K562 (cell line): ENCODE data around the gene MAP4. TPM values are rescaled to one million over a fixed set of nuclear protein-coding genes. Genes with fewer than 3 reads are reported as not detected.

ENCODE experiments used
- BRCA1 ChIP-seq, 2 experiments: fragments of 450-650 bp in 1 of 2; sonication (generic) in 1 of 2; formaldehyde crosslinking in 1 of 2; IDR thresholded peaks; 2 replicates each; pipeline versions ENCODE4 v1.5.0 to v1.6.1; 2017 to 2020; ENCODE audit warnings: mild to moderate bottlenecking in 1 of 2, missing genetic modification reagents in 1 of 2
- ERF ChIP-seq: fragments of 450-650 bp; formaldehyde crosslinking; IDR thresholded peaks from 2 replicates; pipeline ENCODE4 v1.4.0; 2020; ENCODE audit warnings: mild to moderate bottlenecking, mixed read lengths
- KAT2B ChIP-seq: IDR thresholded peaks from one replicate; pipeline ENCODE4 v1.6.1; 2012; ENCODE audit warnings: low read depth, mild to moderate bottlenecking, control low read depth, inconsistent platforms, low read length, moderate library complexity
- NR1H2 ChIP-seq: sonication (generic); formaldehyde crosslinking; IDR thresholded peaks from 2 replicates; pipeline ENCODE4 v1.4.0; 2020; ENCODE audit warnings: mild to moderate bottlenecking, missing genetic modification reagents
- NR2C2 ChIP-seq, 2 experiments: fragments of 200-800 bp in 1 of 2; sonication (Bioruptor generic) in 1 of 2; sonication (generic) in 1 of 2; formaldehyde crosslinking in 1 of 2; IDR thresholded peaks; 2 replicates each; pipeline versions ENCODE4 v1.6.1 to v1.8.0; 2016 to 2022; ENCODE audit warnings: mild to moderate bottlenecking in 1 of 2, missing compliant biosample characterization in 1 of 2, missing genetic modification characterization in 1 of 2, missing genetic modification reagents in 1 of 2
- SETDB1 ChIP-seq: IDR thresholded peaks from one replicate; pipeline ENCODE4 v1.6.1; 2012; ENCODE audit warnings: low read length, control low read depth, inconsistent platforms
- SLC30A9 ChIP-seq: fragments of 250-450 bp; sonication (Bioruptor Pico); IDR thresholded peaks from 2 replicates; pipeline ENCODE4 v1.8.0; 2022; ENCODE audit warnings: mild to moderate bottlenecking, moderate library complexity
- ZNF133 ChIP-seq: fragments of 250-450 bp; sonication (Bioruptor Pico); IDR thresholded peaks from 2 replicates; pipeline ENCODE4 v1.4.0; 2020; ENCODE audit warnings: mild to moderate bottlenecking
- polyA plus RNA-seq, 8 experiments: library from polyadenylated mRNA; depleted of rRNA in 4 of 8; stranded (reverse) in 5 of 8; unstranded in 3 of 8; fragments of >200 nt; fragmentation: Nextera tagmentation in 2 of 8; fragmentation: Illumina TruSeq in 1 of 8; extraction: Ambion mirVana in 2 of 8; extraction: Trizol in 1 of 8; gene quantifications; 2 replicates each; pipeline versions ENCODE4 v1.2.1 to v1.2.3, GENCODE V29; 2011 to 2014; ENCODE audit warnings: inconsistent platforms in 1 of 8, missing spikeins in 1 of 8
- total RNA-seq, 7 experiments: library from RNA; depleted of rRNA in 6 of 7; stranded (reverse); fragments of >200 nt in 6 of 7; fragmentation: Illumina TruSeq in 2 of 7; extraction: Trizol in 2 of 7; gene quantifications; 2 replicates each; pipeline versions ENCODE4 v1.2.1 to v1.2.3, GENCODE V29; 2011 to 2021; ENCODE audit warnings: low replicate concordance in 1 of 7
- TF ChIP-seq, protein P1 (sequence below), 2 experiments: fragments of 450-650 bp; IDR thresholded peaks; 2 replicates each; pipeline ENCODE4 v1.6.1; 2016; ENCODE audit warnings: mild to moderate bottlenecking in 2 of 2, borderline replicate concordance in 1 of 2, low read depth in 1 of 2, moderate library complexity in 1 of 2
- TF ChIP-seq, protein P2 (sequence below), 2 experiments: fragments of 450-650 bp; conservative IDR thresholded peaks; 2 replicates each; pipeline ENCODE4 v1.6.1; 2017; ENCODE audit warnings: mild to moderate bottlenecking in 2 of 2, moderate library complexity in 2 of 2
- TF ChIP-seq, protein P3 (sequence below): fragments of 200-800 bp; sonication (Bioruptor generic); IDR thresholded peaks from 2 replicates; pipeline ENCODE4 v1.6.1; 2017; ENCODE audit warnings: missing genetic modification characterization, missing compliant biosample characterization
- TF ChIP-seq, protein P4 (sequence below): fragments of 250-450 bp; sonication (Bioruptor Pico); IDR thresholded peaks from 2 replicates; pipeline ENCODE4 v1.9.0; 2021; ENCODE audit warnings: mild to moderate bottlenecking
- TF ChIP-seq, protein P5 (sequence below): sonication (generic); formaldehyde crosslinking; IDR thresholded peaks from 2 replicates; pipeline ENCODE4 v1.8.1; 2023; ENCODE audit warnings: mild to moderate bottlenecking, missing genetic modification reagents, moderate library complexity

The MAP4 gene
- total and polyA plus RNA-seq, 9 of the 15 experiments (the other 6 are each of a cell fraction or from before 2014, with no cell fraction given), result 13.3 to 141 (median 36.8) TPM

DNA sequence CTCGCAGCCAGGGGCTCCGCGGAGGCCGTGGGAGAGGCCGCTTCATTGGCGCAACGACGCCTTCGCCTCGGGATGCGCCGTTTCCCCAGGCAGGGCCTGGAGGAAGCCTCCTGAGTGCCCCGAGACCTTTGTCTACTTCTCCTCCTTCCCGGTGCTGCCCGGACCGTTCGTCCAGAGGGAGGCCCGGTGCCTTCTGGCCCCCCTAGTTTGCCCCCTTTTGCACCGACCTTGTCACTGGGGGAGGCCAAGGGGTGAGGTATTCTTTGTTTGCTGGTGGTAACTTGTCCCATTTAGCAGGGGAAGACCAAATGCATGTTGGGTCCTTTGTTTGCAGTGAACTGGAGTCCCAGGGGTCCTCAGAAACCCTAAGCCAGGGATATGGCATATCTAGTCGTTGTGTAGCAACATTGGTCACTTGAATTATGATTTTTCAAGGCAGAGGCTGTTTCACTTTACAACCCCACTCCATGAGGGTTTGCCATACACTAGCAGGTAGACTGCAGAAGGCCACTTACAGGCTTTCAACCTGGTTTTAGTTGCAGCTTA, 212.7 kb downstream of the MAP4 start (continued):
- TF ChIP-seq, protein P1, sequence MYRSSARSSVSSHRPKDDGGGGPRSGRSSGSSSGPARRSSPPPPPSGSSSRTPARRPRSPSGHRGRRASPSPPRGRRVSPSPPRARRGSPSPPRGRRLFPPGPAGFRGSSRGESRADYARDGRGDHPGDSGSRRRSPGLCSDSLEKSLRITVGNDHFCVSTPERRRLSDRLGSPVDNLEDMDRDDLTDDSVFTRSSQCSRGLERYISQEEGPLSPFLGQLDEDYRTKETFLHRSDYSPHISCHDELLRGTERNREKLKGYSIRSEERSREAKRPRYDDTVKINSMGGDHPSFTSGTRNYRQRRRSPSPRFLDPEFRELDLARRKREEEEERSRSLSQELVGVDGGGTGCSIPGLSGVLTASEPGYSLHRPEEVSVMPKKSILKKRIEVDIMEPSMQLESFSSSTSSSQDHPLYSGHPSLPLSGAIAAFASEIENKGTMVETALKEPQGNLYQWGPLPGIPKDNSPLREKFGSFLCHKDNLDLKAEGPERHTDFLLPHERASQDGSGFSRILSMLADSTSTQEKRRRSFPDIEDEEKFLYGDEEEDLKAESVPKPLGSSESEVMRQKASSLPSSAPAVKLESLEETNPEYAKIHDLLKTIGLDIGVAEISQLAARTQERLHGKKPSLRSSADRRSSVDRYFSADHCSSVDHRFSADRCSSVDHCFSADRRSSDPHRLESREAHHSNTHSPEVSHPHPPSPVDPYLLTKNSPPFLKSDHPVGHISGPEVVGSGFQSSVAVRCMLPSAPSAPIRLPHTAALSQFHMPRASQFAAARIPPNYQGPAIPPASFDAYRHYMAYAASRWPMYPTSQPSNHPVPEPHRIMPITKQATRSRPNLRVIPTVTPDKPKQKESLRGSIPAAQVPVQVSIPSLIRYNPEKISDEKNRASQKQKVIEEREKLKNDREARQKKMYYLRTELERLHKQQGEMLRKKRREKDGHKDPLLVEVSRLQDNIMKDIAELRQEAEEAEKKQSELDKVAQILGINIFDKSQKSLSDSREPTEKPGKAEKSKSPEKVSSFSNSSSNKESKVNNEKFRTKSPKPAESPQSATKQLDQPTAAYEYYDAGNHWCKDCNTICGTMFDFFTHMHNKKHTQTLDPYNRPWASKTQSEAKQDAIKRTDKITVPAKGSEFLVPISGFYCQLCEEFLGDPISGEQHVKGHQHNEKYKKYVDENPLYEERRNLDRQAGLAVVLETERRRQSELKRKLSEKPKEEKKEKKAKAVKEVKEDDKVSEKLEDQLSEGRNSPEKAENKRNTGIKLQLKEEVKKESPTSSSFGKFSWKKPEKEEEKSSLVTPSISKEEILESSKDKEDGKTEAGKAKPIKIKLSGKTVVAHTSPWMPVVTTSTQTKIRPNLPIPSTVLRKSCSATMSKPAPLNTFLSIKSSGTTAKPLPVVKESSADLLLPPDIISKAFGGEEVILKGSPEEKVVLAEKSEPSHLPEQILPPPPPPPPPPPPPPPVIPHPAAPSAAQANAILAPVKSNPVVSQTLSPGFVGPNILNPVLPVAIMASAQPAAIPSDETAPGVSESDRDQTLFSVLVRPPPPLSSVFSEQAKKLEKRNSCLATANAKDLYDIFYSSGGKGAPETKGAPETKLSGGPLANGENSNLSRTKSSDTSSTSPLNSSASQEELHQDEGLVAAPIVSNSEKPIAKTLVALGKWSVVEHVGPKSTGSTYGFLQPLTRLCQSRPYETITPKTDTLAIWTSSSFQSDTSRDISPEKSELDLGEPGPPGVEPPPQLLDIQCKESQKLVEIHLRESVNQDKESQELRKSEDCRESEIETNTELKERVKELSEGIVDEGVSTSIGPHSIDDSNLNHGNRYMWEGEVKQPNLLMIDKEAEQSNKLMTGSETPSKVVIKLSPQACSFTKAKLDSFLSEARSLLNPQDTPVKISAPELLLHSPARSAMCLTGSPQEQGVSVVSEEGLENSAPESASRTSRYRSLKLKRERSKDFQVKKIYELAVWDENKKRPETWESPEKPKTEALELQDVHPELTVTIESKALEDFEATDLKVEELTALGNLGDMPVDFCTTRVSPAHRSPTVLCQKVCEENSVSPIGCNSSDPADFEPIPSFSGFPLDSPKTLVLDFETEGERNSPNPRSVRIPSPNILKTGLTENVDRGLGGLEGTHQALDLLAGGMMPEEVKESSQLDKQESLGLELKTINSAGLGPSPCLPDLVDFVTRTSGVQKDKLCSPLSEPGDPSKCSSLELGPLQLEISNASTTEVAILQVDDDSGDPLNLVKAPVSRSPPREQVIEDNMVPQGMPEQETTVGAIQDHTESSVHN (IDR thresholded peaks at IDR 0.05; ENCODE audit: borderline replicate concordance in 1 of 2, low read depth in 1 of 2), result no peak
- TF ChIP-seq, protein P2, sequence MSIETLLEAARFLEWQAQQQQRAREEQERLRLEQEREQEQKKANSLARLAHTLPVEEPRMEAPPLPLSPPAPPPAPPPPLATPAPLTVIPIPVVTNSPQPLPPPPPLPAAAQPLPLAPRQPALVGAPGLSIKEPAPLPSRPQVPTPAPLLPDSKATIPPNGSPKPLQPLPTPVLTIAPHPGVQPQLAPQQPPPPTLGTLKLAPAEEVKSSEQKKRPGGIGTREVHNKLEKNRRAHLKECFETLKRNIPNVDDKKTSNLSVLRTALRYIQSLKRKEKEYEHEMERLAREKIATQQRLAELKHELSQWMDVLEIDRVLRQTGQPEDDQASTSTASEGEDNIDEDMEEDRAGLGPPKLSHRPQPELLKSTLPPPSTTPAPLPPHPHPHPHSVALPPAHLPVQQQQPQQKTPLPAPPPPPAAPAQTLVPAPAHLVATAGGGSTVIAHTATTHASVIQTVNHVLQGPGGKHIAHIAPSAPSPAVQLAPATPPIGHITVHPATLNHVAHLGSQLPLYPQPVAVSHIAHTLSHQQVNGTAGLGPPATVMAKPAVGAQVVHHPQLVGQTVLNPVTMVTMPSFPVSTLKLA (conservative IDR thresholded peaks at IDR 0.05), result no peak
- TF ChIP-seq NR1H2 (CRISPR knock-in tag), result no peak
- TF ChIP-seq, protein P3, sequence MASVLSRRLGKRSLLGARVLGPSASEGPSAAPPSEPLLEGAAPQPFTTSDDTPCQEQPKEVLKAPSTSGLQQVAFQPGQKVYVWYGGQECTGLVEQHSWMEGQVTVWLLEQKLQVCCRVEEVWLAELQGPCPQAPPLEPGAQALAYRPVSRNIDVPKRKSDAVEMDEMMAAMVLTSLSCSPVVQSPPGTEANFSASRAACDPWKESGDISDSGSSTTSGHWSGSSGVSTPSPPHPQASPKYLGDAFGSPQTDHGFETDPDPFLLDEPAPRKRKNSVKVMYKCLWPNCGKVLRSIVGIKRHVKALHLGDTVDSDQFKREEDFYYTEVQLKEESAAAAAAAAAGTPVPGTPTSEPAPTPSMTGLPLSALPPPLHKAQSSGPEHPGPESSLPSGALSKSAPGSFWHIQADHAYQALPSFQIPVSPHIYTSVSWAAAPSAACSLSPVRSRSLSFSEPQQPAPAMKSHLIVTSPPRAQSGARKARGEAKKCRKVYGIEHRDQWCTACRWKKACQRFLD (CRISPR knock-in tag), result no peak
- TF ChIP-seq NR2C2 (CRISPR knock-in tag; IDR thresholded peaks at IDR 0.05), result 0 out of 2 replicates have a peak, but pooled peaks have one; percentile 20
- TF ChIP-seq NR2C2 (tag; IDR thresholded peaks at IDR 0.05), result no peak
- TF ChIP-seq ZNF133 (CRISPR knock-in tag), result 0 out of 2 replicates have a peak, but pooled peaks have one; percentile 73
- TF ChIP-seq, protein P4, sequence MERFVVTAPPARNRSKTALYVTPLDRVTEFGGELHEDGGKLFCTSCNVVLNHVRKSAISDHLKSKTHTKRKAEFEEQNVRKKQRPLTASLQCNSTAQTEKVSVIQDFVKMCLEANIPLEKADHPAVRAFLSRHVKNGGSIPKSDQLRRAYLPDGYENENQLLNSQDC (CRISPR knock-in tag), result no peak
- TF ChIP-seq KAT2B, result no peak
- 0 out of 2 replicates have a peak, but pooled peaks have one; percentile 54 for TF ChIP-seq ERF
- TF ChIP-seq, protein P5, sequence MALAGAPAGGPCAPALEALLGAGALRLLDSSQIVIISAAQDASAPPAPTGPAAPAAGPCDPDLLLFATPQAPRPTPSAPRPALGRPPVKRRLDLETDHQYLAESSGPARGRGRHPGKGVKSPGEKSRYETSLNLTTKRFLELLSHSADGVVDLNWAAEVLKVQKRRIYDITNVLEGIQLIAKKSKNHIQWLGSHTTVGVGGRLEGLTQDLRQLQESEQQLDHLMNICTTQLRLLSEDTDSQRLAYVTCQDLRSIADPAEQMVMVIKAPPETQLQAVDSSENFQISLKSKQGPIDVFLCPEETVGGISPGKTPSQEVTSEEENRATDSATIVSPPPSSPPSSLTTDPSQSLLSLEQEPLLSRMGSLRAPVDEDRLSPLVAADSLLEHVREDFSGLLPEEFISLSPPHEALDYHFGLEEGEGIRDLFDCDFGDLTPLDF (CRISPR knock-in tag), result no peak
- TF ChIP-seq SETDB1, result no peak
- no peak for TF ChIP-seq SLC30A9 (CRISPR knock-in tag)
- no peak for TF ChIP-seq BRCA1 (IDR thresholded peaks at IDR 0.05)
- peak; percentile 93; the same call in 1 of the 2 replicates for TF ChIP-seq BRCA1 (CRISPR knock-in tag; IDR thresholded peaks at IDR 0.05)
